Spleen (tissue), 7 donors: ENCODE data around the gene PIK3C2G.

ENCODE experiments used
- POLR2AphosphoS5 ChIP-seq, 3 donors: sonication (generic); formaldehyde crosslinking; IDR thresholded peaks; one replicate each; pipeline ENCODE4 v1.5.1; 2017; ENCODE audit warnings: antibody characterized with exemption in 3 of 3
- TF ChIP-seq, protein P1 (sequence below), 11 experiments: fragments of 200-600 bp in 7 of 11; fragments of 450-650 bp in 4 of 11; sonication (generic) in 4 of 11; IDR thresholded peaks in 8 of 11; conservative IDR thresholded peaks in 3 of 11; 1 replicate in 7 of 11; 2 replicates in 4 of 11; pipeline versions ENCODE4 v1.4.0 to v1.8.0; 2016 to 2021; ENCODE audit warnings: antibody characterized with exemption in 11 of 11, inconsistent platforms in 4 of 11, mild to moderate bottlenecking in 1 of 11
- donor health status: DM: no; HTN: no; CAD: no; lungs with moderate emphysema.
- donor health status: DM: no; HTN: no; CAD: no.
- donor health status: DM: no; HTN: no; CAD: no.

DNA sequence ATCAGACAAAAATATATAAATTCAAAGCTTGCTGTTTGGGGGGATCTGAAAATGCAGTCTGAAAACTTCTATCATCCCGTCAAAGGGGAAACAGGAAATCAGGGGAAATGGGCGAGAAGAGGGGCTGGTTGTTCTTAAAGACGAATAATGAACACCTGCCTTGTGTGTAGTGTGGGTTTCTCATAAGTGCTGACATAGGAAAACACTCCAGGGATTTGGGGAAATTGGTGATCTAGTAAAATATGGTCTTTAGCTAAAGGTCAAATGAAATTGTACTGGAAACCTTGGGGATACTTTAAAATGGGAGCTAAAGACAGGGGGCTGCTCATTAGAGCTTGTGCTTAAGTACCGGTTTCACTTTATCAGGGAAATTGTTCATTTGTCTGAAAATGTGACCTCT, 39.6 kb upstream of the PIK3C2G start:
- TF ChIP-seq, protein P1, sequence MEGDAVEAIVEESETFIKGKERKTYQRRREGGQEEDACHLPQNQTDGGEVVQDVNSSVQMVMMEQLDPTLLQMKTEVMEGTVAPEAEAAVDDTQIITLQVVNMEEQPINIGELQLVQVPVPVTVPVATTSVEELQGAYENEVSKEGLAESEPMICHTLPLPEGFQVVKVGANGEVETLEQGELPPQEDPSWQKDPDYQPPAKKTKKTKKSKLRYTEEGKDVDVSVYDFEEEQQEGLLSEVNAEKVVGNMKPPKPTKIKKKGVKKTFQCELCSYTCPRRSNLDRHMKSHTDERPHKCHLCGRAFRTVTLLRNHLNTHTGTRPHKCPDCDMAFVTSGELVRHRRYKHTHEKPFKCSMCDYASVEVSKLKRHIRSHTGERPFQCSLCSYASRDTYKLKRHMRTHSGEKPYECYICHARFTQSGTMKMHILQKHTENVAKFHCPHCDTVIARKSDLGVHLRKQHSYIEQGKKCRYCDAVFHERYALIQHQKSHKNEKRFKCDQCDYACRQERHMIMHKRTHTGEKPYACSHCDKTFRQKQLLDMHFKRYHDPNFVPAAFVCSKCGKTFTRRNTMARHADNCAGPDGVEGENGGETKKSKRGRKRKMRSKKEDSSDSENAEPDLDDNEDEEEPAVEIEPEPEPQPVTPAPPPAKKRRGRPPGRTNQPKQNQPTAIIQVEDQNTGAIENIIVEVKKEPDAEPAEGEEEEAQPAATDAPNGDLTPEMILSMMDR (IDR thresholded peaks at IDR 0.05 in 8 of 11, conservative IDR thresholded peaks at IDR 0.05 in 3 of 11) = no peak
- no peak for TF ChIP-seq POLR2AphosphoS5 (IDR thresholded peaks at IDR 0.05)
